Measurements from ENCODE around the gene ANKS6.
"Not testable (repeated sequence)": the region's sequence is repeated elsewhere in the genome, so short reads cannot be mapped to it uniquely, and the experiment has no call there.

The ANKS6 gene

GRCh38 chr9:98694943-98695342 is 101.4 kb downstream of the ANKS6 start:
- Mint-ChIP-seq H3K27me3 (peaks cover 7% of the 10 kb centered on the region), H3K4me3 (no peak overlapping the region), H3K27ac (no peak overlapping the region), H3K4me1 (no peaks in the 10 kb centered on the region), H3K9me3 (no peaks in the 10 kb centered on the region)
- ATAC-seq (no peak), DNase-seq (no peak)

- Mint-ChIP-seq H3K27me3 (peaks cover 7% of the 10 kb centered on the region), H3K4me3 (no peak overlapping the region)
- ATAC-seq: no peak
Observed at GRCh38 chr9:98692392-98692791, 104.0 kb downstream of the ANKS6 start.

GRCh38 chr9:98691890-98692289 is 104.5 kb downstream of the ANKS6 start:
- peaks cover 7% of the 10 kb centered on the region for H3K27me3 Mint-ChIP-seq
- no peaks in the 10 kb centered on the region for H3K9me3 Mint-ChIP-seq
- DNase-seq: no peak
- H3K27ac Mint-ChIP-seq: peak overlapping the region in 1 of 2 donors; percentile 49
- no peak for ATAC-seq
- no peak overlapping the region for H3K4me3 Mint-ChIP-seq
- peaks cover 2% of the 10 kb centered on the region for H3K4me1 Mint-ChIP-seq

More at GRCh38 chr9:98692392-98692791, 104.0 kb downstream of the ANKS6 start:
- Mint-ChIP-seq H3K9me3 (no peaks in the 10 kb centered on the region), H3K4me1 (no peaks in the 10 kb centered on the region), H3K27ac (no peak overlapping the region)
- DNase-seq: no peak

- H3K27ac Mint-ChIP-seq: no peak overlapping the region
- H3K4me1 Mint-ChIP-seq: peaks cover 6% of the 10 kb centered on the region
- H3K4me3 Mint-ChIP-seq: no peak overlapping the region
- peaks cover 7% of the 10 kb centered on the region for H3K27me3 Mint-ChIP-seq
- no peak for DNase-seq
- ATAC-seq: no peak
- H3K9me3 Mint-ChIP-seq: no peaks in the 10 kb centered on the region
Observed at GRCh38 chr9:98690686-98691085, 105.7 kb downstream of the ANKS6 start.

GRCh38 chr9:98688710-98689495 is 107.5 kb downstream of the ANKS6 start:
- Mint-ChIP-seq H3K4me3 (no peak overlapping the region), H3K9me3 (no peaks in the 10 kb centered on the region), H3K27ac (no peak overlapping the region), H3K27me3 (peaks cover 7% of the 10 kb centered on the region), H3K4me1 (peaks cover 6% of the 10 kb centered on the region)
- ATAC-seq: no peak
- DNase-seq: no peak

- Mint-ChIP-seq H3K4me1 (peaks cover 6% of the 10 kb centered on the region), H3K9me3 (no peaks in the 10 kb centered on the region), H3K4me3 (no peak overlapping the region), H3K27ac (no peak overlapping the region), H3K27me3 (peaks cover 7% of the 10 kb centered on the region)
- ATAC-seq: no peak
- DNase-seq: no peak
Observed at GRCh38 chr9:98687911-98688310, 108.4 kb downstream of the ANKS6 start.

- peaks cover 7% of the 10 kb centered on the region for H3K27me3 Mint-ChIP-seq
- peaks cover 6% of the 10 kb centered on the region for H3K4me1 Mint-ChIP-seq
- H3K9me3 Mint-ChIP-seq: no peaks in the 10 kb centered on the region
- peak overlapping the region in 1 of 2 donors; percentile 28 for H3K27ac Mint-ChIP-seq
- H3K4me3 Mint-ChIP-seq: no peak overlapping the region
- ATAC-seq (no peak), DNase-seq (no peak)
Observed at GRCh38 chr9:98686961-98687855, 109.1 kb downstream of the ANKS6 start.

GRCh38 chr9:98684816-98685215 is 111.5 kb downstream of the ANKS6 start:
- peak overlapping the region in 1 of 2 donors; percentile 27 for H3K27ac Mint-ChIP-seq
- H3K27me3 Mint-ChIP-seq, H3K9me3 Mint-ChIP-seq, H3K4me1 Mint-ChIP-seq, H3K4me3 Mint-ChIP-seq, ATAC-seq, DNase-seq: not testable (repeated sequence)

Data from stimulated activated naive CD8-positive, alpha-beta T cell treated with anti-CD3 and anti-CD28 coated beads, Interleukin-15, amount 100 ng/mL, for 72 hours (primary cell).